H1 (cell line): ENCODE measurements around the gene ADAM12. TPM values are rescaled to one million over a fixed set of nuclear protein-coding genes. Genes with fewer than 3 reads are reported as not detected.

Experiments
- ATF2 ChIP-seq: IDR thresholded peaks from 2 replicates; pipeline ENCODE4 v1.6.1; 2012; ENCODE audit warnings: low read length, inconsistent platforms
- EGR1 ChIP-seq: IDR thresholded peaks from 2 replicates; pipeline ENCODE4 v1.6.1; 2011; ENCODE audit warnings: low read depth, low read length, borderline replicate concordance
- EP300 ChIP-seq, 2 experiments: IDR thresholded peaks; 1 replicate in 1 of 2; 2 replicates in 1 of 2; pipeline ENCODE4 v1.6.1; 2011 to 2012; ENCODE audit warnings: low read depth in 2 of 2, low read length in 2 of 2, mild to moderate bottlenecking in 2 of 2, borderline replicate concordance in 1 of 2, inconsistent platforms in 1 of 2, moderate library complexity in 1 of 2
- KDM4A ChIP-seq: IDR thresholded peaks from one replicate; pipeline ENCODE4 v1.7.1; 2012; ENCODE audit warnings: low read depth, mild to moderate bottlenecking, moderate library complexity, low read length, inconsistent platforms; ENCODE audit not compliant: severe bottlenecking
- PHF8 ChIP-seq: fragments of 200-600 bp; sonication (generic); conservative IDR thresholded peaks from 2 replicates; pipeline ENCODE4 v1.7.1; 2012; ENCODE audit warnings: low read depth, mild to moderate bottlenecking, inconsistent platforms, low read length, moderate library complexity
- POLR2AphosphoS5 ChIP-seq: IDR thresholded peaks from 2 replicates; pipeline ENCODE4 v1.6.1; 2011; ENCODE audit warnings: low read depth, low read length
- POU5F1 ChIP-seq: IDR thresholded peaks from 2 replicates; pipeline ENCODE4 v1.6.1; 2011; ENCODE audit warnings: low read depth, mild to moderate bottlenecking, low read length, moderate library complexity
- TAF7 ChIP-seq: optimal IDR thresholded peaks from 2 replicates; pipeline ENCODE3; 2011; ENCODE audit warnings: low read depth, mild to moderate bottlenecking, inconsistent platforms, low read length, moderate library complexity, borderline replicate concordance
- TBP ChIP-seq: IDR thresholded peaks from 2 replicates; pipeline ENCODE4 v1.6.1; 2011; ENCODE audit warnings: low read depth, low read length, improper control_type of control experiment
- polyA plus RNA-seq, 7 experiments: library from polyadenylated mRNA; depleted of rRNA in 3 of 7; stranded (reverse) in 5 of 7; unstranded in 2 of 7; fragments of >200 nt in 5 of 7; fragments of 200-250 nt in 2 of 7; gene quantifications; 1 replicate in 5 of 7; 2 replicates in 1 of 7; 4 replicates in 1 of 7; pipeline versions ENCODE4 v1.2.1 to v1.2.3, GENCODE V29; 2011 to 2013; ENCODE audit warnings: missing spikeins in 2 of 7, mixed read lengths in 2 of 7
- total RNA-seq: library from RNA; stranded (reverse); fragmentation: NEBNext Ultra II Directional; extraction: Animal tissue kit (Norgen Biotek cat#: 25700); gene quantifications from 2 replicates; pipeline ENCODE4 v1.2.1, GENCODE V29; 2021

The ADAM12 gene
- total and polyA plus RNA-seq, 2 of the 8 experiments (the other 6 are each of a cell fraction or from before 2014, with no cell fraction given): 0.07 to 0.17 TPM

DNA sequence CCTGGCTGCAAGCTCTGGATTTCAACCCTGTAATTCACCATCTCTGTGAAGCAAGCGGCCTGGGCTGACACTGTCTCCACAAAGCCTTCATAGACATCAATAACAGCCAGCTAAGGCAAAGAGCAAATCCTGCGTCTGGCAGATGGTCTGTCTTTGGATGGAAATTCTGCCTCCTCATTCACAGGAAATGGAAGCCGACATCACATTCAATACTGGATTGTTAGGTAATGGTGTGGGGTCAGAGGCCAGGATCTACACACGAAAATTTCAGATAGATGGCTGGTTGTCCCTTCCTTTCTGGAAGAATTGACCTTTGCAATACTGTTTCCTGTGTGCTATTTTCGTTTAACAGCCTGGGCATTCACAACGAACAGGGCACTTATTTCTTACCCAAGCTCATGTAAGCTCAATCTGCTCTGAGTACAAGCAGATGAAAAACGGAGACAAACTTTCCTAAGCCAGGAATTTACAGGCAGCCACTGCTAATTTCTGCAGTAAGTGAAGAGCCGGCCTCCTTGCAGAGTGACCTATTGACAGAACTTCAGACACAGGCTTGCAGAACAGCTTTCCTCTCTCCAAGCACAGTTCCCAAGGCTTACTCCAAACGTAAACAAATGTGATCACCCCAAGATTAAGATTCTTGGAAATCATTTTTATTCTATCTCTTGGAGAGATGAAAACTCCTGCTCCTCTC lies 3.1 kb upstream of the ADAM12 start (continued):
- TF ChIP-seq PHF8 (no peak), TAF7 (no peak), EGR1 (no peak), POLR2AphosphoS5 (no peak), KDM4A (no peak), TBP (no peak), ATF2 (no peak), EP300 (IDR thresholded peaks at IDR 0.05; ENCODE audit: borderline replicate concordance in 1 of 2, low read depth in 2 of 2, low read length in 2 of 2) (no peak), POU5F1 (no peak)
